H9 (cell line): Measurements from ENCODE around the gene SCN10A. TPM values are rescaled to one million over a fixed set of nuclear protein-coding genes. Genes with fewer than 3 reads are reported as not detected.

Experiments
- DNase-seq: peaks from one replicate; pipeline ENCODE4 v3.0.0-alpha.2; 2017
- H2AFZ ChIP-seq: one replicate; pipeline ENCODE4 v1.6.1; 2013; ENCODE audit warnings: mild to moderate bottlenecking, low read length, control low read depth, moderate library complexity
- H2AK5ac ChIP-seq: 2 replicates; pipeline ENCODE4 v1.6.1; 2013; ENCODE audit warnings: low read length, control low read depth, mixed read lengths; ENCODE audit not compliant: insufficient read length
- H2BK120ac ChIP-seq: one replicate; pipeline ENCODE4 v1.6.1; 2013; ENCODE audit warnings: low read depth, mild to moderate bottlenecking, low read length, control low read depth, inconsistent platforms; ENCODE audit not compliant: poor library complexity, severe bottlenecking
- H2BK12ac ChIP-seq: 2 replicates; pipeline ENCODE4 v1.6.1; 2013; ENCODE audit warnings: low read length, control low read depth, mixed read lengths, low read depth; ENCODE audit not compliant: insufficient read length
- H2BK15ac ChIP-seq: 2 replicates; pipeline ENCODE4 v1.6.1; 2013; ENCODE audit warnings: low read depth, low read length, control low read depth
- H2BK20ac ChIP-seq: one replicate; pipeline ENCODE4 v1.6.1; 2013; ENCODE audit warnings: low read depth, mild to moderate bottlenecking, low read length, control low read depth, inconsistent platforms; ENCODE audit not compliant: poor library complexity, severe bottlenecking
- H2BK5ac ChIP-seq: 2 replicates; pipeline ENCODE4 v1.6.1; 2013; ENCODE audit warnings: low read length, control low read depth, mixed read lengths; ENCODE audit not compliant: insufficient read length
- H3K14ac ChIP-seq: 2 replicates; pipeline ENCODE4 v1.6.1; 2013; ENCODE audit warnings: low read length, control low read depth; ENCODE audit not compliant: insufficient read depth
- H3K18ac ChIP-seq: 2 replicates; pipeline ENCODE4 v1.6.1; 2013; ENCODE audit warnings: low read depth, mild to moderate bottlenecking, mixed read lengths, low read length, control low read depth; ENCODE audit not compliant: insufficient read length
- H3K23ac ChIP-seq: 2 replicates; pipeline ENCODE4 v1.6.1; 2013; ENCODE audit warnings: low read length, control low read depth, mixed read lengths, low read depth; ENCODE audit not compliant: insufficient read length
- H3K23me2 ChIP-seq: 2 replicates; pipeline ENCODE4 v1.6.1; 2013; ENCODE audit warnings: low read depth, mild to moderate bottlenecking, mixed read lengths, low read length, control low read depth; ENCODE audit not compliant: insufficient read length, poor library complexity, severe bottlenecking
- H3K27ac ChIP-seq: 2 replicates; pipeline ENCODE4 v1.5.1; 2013; ENCODE audit warnings: low read length, control low read depth, mixed read lengths, low read depth; ENCODE audit not compliant: insufficient read length
- H3K27me3 ChIP-seq: 2 replicates; pipeline ENCODE4 v1.6.1; 2013; ENCODE audit warnings: low read length, control low read depth, inconsistent platforms; ENCODE audit not compliant: insufficient read depth
- H3K4ac ChIP-seq: 2 replicates; pipeline ENCODE4 v1.6.1; 2013; ENCODE audit warnings: low read depth, mild to moderate bottlenecking, control low read depth, inconsistent platforms, low read length, moderate library complexity
- H3K4me1 ChIP-seq: 2 replicates; pipeline ENCODE4 v1.6.1; 2013; ENCODE audit warnings: low read length, control low read depth, inconsistent platforms; ENCODE audit not compliant: insufficient read depth
- H3K4me2 ChIP-seq: 2 replicates; pipeline ENCODE4 v1.6.1; 2013; ENCODE audit warnings: low read length, control low read depth, mixed read lengths; ENCODE audit not compliant: insufficient read length, insufficient read depth
- H3K56ac ChIP-seq: 2 replicates; pipeline ENCODE4 v1.6.1; 2013; ENCODE audit warnings: low read depth, mild to moderate bottlenecking, mixed read lengths, low read length, control low read depth; ENCODE audit not compliant: insufficient read length
- H3K79me1 ChIP-seq: 2 replicates; pipeline ENCODE4 v1.6.1; 2013; ENCODE audit warnings: low read depth, mild to moderate bottlenecking, moderate library complexity, low read length, control low read depth, inconsistent platforms; ENCODE audit not compliant: insufficient read depth, poor library complexity, severe bottlenecking
- H3K79me2 ChIP-seq: 2 replicates; pipeline ENCODE4 v1.6.1; 2013; ENCODE audit warnings: low read length, control low read depth, inconsistent platforms; ENCODE audit not compliant: insufficient read depth
- H3K9ac ChIP-seq: 2 replicates; pipeline ENCODE4 v1.6.1; 2013; ENCODE audit warnings: low read length, control low read depth, mixed read lengths; ENCODE audit not compliant: insufficient read length; ENCODE audit errors: extremely low read depth
- H3K9me3 ChIP-seq: one replicate; pipeline ENCODE4 v1.6.1; 2013; ENCODE audit warnings: low read depth, low read length, inconsistent platforms; ENCODE audit not compliant: control insufficient read depth
- H3T11ph ChIP-seq: one replicate; pipeline ENCODE4 v1.6.1; 2013; ENCODE audit warnings: mild to moderate bottlenecking, low read length, control low read depth, inconsistent platforms
- H4K20me1 ChIP-seq: one replicate; pipeline ENCODE4 v1.6.1; 2013; ENCODE audit not compliant: control insufficient read depth, insufficient read length, insufficient read depth
- H4K5ac ChIP-seq: 2 replicates; pipeline ENCODE4 v1.6.1; 2013; ENCODE audit warnings: low read depth, mild to moderate bottlenecking, mixed read lengths, low read length, control low read depth; ENCODE audit not compliant: insufficient read length
- H4K8ac ChIP-seq: replicated peaks from 2 replicates; pipeline ENCODE4 v1.6.1; 2013; ENCODE audit warnings: low read length, control low read depth, mixed read lengths, low read depth; ENCODE audit not compliant: insufficient read length
- H4K91ac ChIP-seq: 2 replicates; pipeline ENCODE4 v1.6.1; 2013; ENCODE audit warnings: low read depth, mild to moderate bottlenecking, moderate library complexity, mixed read lengths, low read length, control low read depth; ENCODE audit not compliant: insufficient read length
- H3K27ac Mint-ChIP-seq, 3 experiments: 2 replicates in 2 of 3; 3 replicates in 1 of 3; pipeline ENCODE4 v1.8.0; 2020 to 2021; ENCODE audit warnings: mixed read lengths in 3 of 3, mild to moderate bottlenecking in 1 of 3, moderate library complexity in 1 of 3
- H3K27me3 Mint-ChIP-seq: 2 replicates; pipeline ENCODE4 v1.8.0; 2021; ENCODE audit warnings: low read depth, mild to moderate bottlenecking, moderate library complexity, mixed read lengths
- H3K36me3 Mint-ChIP-seq, 3 experiments: 2 replicates in 2 of 3; 3 replicates in 1 of 3; pipeline ENCODE4 v1.8.0; 2020 to 2021; ENCODE audit warnings: low read depth in 3 of 3, mixed read lengths in 3 of 3; ENCODE audit not compliant: insufficient read depth in 1 of 3
- H3K4me1 Mint-ChIP-seq, 2 experiments: 2 replicates each; pipeline ENCODE4 v1.8.0; 2020; ENCODE audit warnings: mixed read lengths in 2 of 2
- H3K4me3 Mint-ChIP-seq, 2 experiments: 2 replicates in 1 of 2; 3 replicates in 1 of 2; pipeline ENCODE4 v1.8.0; 2020 to 2021; ENCODE audit warnings: mild to moderate bottlenecking in 2 of 2, mixed read lengths in 2 of 2, moderate library complexity in 1 of 2
- H3K9me3 Mint-ChIP-seq, 2 experiments: 2 replicates in 1 of 2; 3 replicates in 1 of 2; pipeline ENCODE4 v1.8.0; 2020; ENCODE audit warnings: mild to moderate bottlenecking in 2 of 2, mixed read lengths in 2 of 2, moderate library complexity in 1 of 2
- CTCF ChIP-seq: fragments of 200-600 bp; sonication (generic); conservative IDR thresholded peaks from 3 replicates; pipeline ENCODE4 v1.8.0; 2021; ENCODE audit warnings: antibody characterized with exemption, mild to moderate bottlenecking
- WGBS: extraction: QIAGEN DNeasy Blood & Tissue Kit; methylation state at CpG from one replicate; pipeline ENCODE4 v1.1.7; 2013; ENCODE audit warnings: missing lambda C conversion rate, low lambda C conversion rate, mixed read lengths; ENCODE audit not compliant: insufficient read length; ENCODE audit errors: extremely low coverage; 5-methylcytosine and 5-hydroxymethylcytosine counted together
- total RNA-seq: library from RNA; stranded (reverse); gene quantifications from 2 replicates; pipeline ENCODE4 v1.2.1, GENCODE V29; 2021

The SCN10A gene
- total RNA-seq, 1 experiment from 2014 or later: not detected

- no peak overlapping the region for H3K4me3 Mint-ChIP-seq
- Histone ChIP-seq H4K20me1 (no peaks in the 10 kb centered on the region), H2BK20ac (no peak overlapping the region), H2BK12ac (no peak overlapping the region), H3K14ac (no peak overlapping the region), H3K4me2 (no peak overlapping the region), H4K91ac (no peak overlapping the region), H3K27me3 (no peaks in the 10 kb centered on the region), H3K18ac (no peak overlapping the region), H3K9me3 (no peaks in the 10 kb centered on the region), H4K8ac (no peak overlapping the region), H2AK5ac (no peak overlapping the region), H2AFZ (no peak overlapping the region), H3K56ac (no peak overlapping the region), H3K27ac (no peak overlapping the region), H3K4ac (no peak overlapping the region), H3K79me2 (no peaks in the 10 kb centered on the region), H3K23me2 (no peaks in the 10 kb centered on the region), H3T11ph (no peak overlapping the region), H2BK5ac (no peak overlapping the region), H3K4me1 (no peaks in the 10 kb centered on the region), H3K79me1 (no peaks in the 10 kb centered on the region), H3K9ac (no peak overlapping the region), H3K23ac (no peak overlapping the region), H2BK120ac (no peak overlapping the region), H2BK15ac (no peak overlapping the region), H4K5ac (no peak overlapping the region)
- no peak for DNase-seq
- no CpG with 5 or more reads among the region's 5 CpGs for WGBS
- peaks cover 5% of the 10 kb centered on the region for H3K27me3 Mint-ChIP-seq
- H3K9me3 Mint-ChIP-seq: no peaks in the 10 kb centered on the region
- peaks cover 12 to 13% of the 10 kb centered on the region in 2 experiments for H3K4me1 Mint-ChIP-seq
- no peak for TF ChIP-seq CTCF
- H3K27ac Mint-ChIP-seq: no peak overlapping the region; a peak in 1 of 7 replicates
- no peaks in the 10 kb centered on the region for H3K36me3 Mint-ChIP-seq
These were observed 90.1 kb downstream of the SCN10A start for GRCh38 chr3:38725726-38726419.
